AG08395 (cell line): ENCODE results near the gene SUPT5H.

Experiments
- DNase-seq: peaks from one replicate; pipeline ENCODE4 v3.0.0; 2012; ENCODE audit warnings: mixed read lengths, low spot score

Gene SUPT5H

GRCh38 chr19:39497701-39497995 lies 52.3 kb downstream of the SUPT5H start:
- DNase-seq = no peak

- no peak for DNase-seq
Measured at GRCh38 chr19:39497996-39498797, 52.8 kb downstream of the SUPT5H start.

- no peak for DNase-seq
Measured at GRCh38 chr19:39498798-39499642, 53.6 kb downstream of the SUPT5H start, which contains the start of gene DLL3. DLL3 (plus strand) TSS chr19:39498947; CDS start chr19:39498975, 28 bp downstream.

DNA sequence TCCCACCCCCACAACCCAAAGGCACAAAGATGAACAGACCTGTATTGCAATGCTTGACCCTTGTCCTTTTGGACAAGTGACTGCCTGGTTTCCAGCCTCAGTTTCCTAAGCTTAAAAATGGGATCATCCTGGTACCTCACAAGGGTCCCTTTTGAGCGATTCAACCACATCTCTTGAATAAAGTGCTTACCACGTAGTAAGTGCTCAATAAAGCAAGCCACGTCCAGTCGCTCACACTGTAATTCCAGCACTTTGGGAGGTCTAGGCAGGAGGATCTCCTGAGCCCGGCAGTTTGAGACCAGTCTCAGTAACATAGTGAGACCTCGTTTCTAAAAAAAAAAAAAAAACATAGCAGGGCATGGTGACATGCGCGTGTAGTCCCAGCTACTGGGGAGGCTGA lies 54.5 kb downstream of the SUPT5H start:
- no peak for DNase-seq

GRCh38 chr19:39500543-39500942 lies 55.2 kb downstream of the SUPT5H start:
- DNase-seq = no peak

- no peak for DNase-seq
Measured at GRCh38 chr19:39501340-39501739, 56.0 kb downstream of the SUPT5H start.

DNA sequence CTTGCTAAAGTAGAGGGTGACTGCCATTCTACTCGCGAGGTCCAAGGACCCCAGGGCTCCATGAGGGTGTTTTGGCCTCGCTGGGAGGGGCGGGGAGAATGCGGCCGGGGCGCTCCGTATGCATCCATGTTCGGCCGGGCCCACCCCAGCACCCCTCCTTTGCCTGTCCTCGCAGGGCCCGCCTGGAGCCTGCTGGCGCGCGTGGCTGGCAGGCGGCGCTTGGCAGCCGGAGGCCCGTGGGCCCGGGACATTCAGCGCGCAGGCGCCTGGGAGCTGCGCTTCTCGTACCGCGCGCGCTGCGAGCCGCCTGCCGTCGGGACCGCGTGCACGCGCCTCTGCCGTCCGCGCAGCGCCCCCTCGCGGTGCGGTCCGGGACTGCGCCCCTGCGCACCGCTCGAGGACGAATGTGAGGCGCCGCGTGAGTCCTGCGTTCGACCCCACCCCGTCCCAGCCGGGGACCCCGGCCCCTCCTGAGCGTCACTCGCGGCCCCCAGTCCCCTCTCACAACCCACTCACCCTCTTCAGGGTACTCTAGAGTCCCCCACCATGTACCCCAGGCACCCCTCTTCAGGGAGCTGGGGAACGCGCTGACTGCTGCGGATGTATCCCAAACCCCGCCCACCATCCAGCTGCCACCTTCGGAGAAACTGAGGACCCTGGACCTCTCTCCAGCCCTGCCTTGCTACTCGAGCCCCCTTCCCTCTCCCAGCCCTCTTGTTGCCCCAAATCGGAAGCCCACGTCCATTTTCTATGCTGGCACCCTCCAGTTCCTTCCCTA lies 57.4 kb downstream of the SUPT5H start:
- DNase-seq = peak; percentile 86

DNA sequence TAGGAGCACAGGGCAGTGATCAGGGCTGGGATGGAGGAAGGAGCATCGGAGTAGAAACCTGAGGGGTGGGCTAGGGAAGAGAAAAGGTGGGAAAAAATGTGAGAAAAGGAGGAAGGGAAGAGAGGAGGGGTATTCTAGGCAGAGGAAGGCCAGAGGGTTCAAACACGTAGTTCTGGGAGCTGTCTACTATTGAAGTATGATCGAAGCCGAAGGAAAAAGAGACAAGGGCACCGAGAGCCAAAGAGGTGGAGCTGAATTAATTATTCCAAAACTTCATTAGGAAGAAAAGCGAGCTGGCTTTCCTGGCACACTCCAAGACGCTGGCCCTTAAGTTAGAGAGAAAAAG lies 61.2 kb downstream of the SUPT5H start:
- DNase-seq = no peak

GRCh38 chr19:39506944-39507714 lies 61.7 kb downstream of the SUPT5H start:
- DNase-seq = peak; percentile 74

- no peak for DNase-seq
Measured at GRCh38 chr19:39507715-39508364, 62.5 kb downstream of the SUPT5H start.

GRCh38 chr19:39508629-39509028 lies 63.2 kb downstream of the SUPT5H start:
- DNase-seq = no peak

GRCh38 chr19:39509233-39509632 lies 63.9 kb downstream of the SUPT5H start:
- no peak for DNase-seq

GRCh38 chr19:39512988-39513387 lies 67.6 kb downstream of the SUPT5H start:
- DNase-seq = no peak

GRCh38 chr19:39514840-39515550 lies 69.6 kb downstream of the SUPT5H start, which contains the start of gene SELENOV:
SELENOV (plus strand) TSS chr19:39515139; CDS start chr19:39515213, 74 bp downstream.
- no peak for DNase-seq

DNA sequence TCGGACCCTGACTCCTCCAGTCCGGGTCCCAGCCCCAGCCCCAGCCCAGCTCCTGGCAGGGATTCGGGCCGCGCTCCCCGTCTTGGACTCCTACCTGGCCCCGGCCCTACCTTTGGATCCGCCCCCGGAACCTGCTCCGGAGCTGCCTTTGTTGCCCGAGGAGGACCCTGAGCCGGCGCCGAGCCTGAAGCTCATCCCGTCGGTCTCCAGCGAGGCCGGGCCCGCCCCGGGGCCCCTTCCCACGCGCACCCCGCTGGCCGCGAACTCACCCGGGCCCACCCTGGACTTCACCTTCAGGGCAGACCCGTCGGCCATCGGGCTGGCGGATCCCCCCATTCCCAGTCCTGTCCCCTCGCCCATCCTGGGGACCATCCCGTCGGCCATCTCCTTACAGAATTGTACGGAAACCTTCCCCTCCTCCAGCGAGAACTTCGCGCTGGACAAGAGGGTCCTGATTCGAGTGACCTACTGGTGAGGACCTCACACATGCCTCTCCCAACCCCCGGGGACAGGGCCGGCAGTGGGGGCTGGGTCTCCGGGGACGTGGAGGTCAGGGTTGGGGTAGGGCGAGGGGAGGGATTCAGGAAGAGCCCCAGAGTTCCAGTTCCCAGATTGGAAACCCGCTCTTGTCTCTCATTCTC lies 70.3 kb downstream of the SUPT5H start:
- DNase-seq = no peak

DNA sequence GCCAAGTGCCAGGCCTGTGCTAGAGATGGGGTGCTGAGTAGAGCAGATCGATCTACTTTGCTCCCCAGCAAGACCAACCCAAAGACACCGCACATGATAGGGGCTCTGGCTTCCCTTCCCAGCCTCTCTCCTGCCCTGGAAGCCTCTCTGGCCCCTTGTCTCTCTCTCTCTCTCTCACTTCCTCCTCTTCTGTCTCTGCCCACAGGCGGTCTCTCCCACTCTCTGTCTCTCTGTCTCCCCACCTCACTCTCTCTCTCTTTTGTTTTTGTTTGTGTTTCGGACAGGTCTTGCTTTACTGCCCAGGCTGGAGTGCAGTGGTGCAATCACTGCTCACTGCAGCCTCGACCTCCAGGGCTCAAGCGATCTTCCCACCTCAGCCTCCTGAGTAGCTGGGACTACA lies 70.9 kb downstream of the SUPT5H start:
- DNase-seq = no peak

DNA sequence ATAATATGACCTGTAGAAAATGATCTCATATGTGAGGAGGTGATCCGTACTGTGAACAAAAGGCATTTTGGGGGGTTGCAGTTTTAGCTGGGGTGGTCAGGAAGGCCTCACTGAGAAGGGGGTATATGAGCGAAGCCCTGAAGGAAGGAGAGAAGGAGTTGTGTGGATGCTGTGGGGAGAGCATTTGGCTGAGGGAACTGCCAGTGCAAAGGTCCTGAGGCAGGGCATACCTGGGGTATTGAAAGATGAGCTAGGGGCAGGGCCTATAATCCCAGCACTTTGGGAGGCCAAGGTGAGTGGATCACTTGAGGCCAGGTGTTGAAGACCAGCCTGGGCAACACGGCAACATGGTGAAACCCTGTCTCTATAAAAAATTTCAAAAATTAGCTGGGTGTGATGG lies 72.0 kb downstream of the SUPT5H start:
- no peak for DNase-seq

DNA sequence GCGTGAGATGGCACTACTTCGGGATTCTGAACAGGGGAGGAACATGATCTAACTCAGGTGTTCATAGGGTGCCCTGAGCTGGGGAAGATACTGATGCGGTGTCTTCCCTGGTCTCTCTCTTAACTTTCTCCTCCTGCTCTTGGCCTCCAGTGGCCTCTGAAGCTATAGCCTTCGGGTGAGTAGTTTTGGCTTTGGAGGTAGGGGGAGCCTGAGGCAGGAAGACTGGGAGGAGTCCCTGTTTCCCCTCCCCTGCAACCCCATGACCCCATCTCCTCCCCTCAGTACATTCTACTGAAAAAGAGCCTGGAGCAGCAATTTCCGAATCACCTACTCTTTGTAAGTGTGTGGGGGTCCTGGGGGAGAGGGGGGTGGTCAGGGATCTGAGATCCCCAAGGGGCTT lies 73.1 kb downstream of the SUPT5H start:
- DNase-seq = no peak

DNA sequence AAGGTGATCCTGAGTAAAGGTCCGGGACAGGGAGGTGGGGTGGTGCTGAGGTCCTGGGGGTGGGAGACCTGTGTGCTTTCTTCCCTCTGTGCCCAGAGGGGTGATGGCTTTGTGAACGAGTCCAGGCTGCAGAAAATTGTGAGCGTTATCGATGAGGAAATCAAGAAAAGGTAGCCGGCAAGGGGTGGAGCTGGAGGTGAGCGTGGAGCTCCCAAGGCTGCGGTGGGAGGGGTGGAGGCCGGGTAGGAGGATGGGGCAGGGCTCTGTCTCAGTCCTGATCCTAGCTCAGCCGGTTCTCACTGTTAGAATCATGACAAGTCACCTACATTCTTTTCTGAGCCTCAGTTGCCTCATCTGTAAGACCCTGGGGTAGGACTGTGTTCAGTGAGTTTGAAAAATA lies 73.6 kb downstream of the SUPT5H start:
- DNase-seq = no peak
